Upper lobe of right lung (tissue), 1 donor: Measurements from ENCODE around the gene SEMA4G. TPM values are rescaled to one million over a fixed set of nuclear protein-coding genes. Genes with fewer than 3 reads are reported as not detected.

Source experiments
- ATAC-seq: fragments of 200-7000 bp; cut with Tn5 transposase; one replicate; pipeline ENCODE4 v1.9.1; 2020; ENCODE audit warnings: mild to moderate bottlenecking, moderate library complexity
- DNase-seq: peaks from one replicate; pipeline ENCODE4 v3.0.0-alpha.2; 2020
- H3K27ac ChIP-seq: fragments of 200-600 bp; one replicate; pipeline ENCODE4 v1.8.0; 2022
- H3K27me3 ChIP-seq: fragments of 200-600 bp; one replicate; pipeline ENCODE4 v1.8.0; 2022; ENCODE audit warnings: mild to moderate bottlenecking
- H3K36me3 ChIP-seq: fragments of 200-600 bp; one replicate; pipeline ENCODE4 v1.8.0; 2022
- H3K4me1 ChIP-seq: fragments of 200-600 bp; one replicate; pipeline ENCODE4 v1.8.0; 2022
- H3K4me3 ChIP-seq: fragments of 200-600 bp; one replicate; pipeline ENCODE4 v1.8.0; 2022; ENCODE audit warnings: mild to moderate bottlenecking
- H3K9me3 ChIP-seq: fragments of 200-600 bp; one replicate; pipeline ENCODE4 v1.8.0; 2022
- intact Hi-C: fragments of 100-400 bp; cut with DNase I; formaldehyde crosslinking; loops from one replicate; pipeline ENCODE4 v1.11.0; 2022
- total RNA-seq: library from RNA; stranded (reverse); fragmentation: NEBNext Ultra II Directional; extraction: Animal tissue kit (Norgen Biotek cat#: 25700); gene quantifications from one replicate; pipeline ENCODE4 v1.2.1, GENCODE V29; 2021
- TF ChIP-seq, protein P1 (sequence below): fragments of 200-600 bp; IDR thresholded peaks from one replicate; pipeline ENCODE4 v1.8.0; 2022; ENCODE audit warnings: antibody characterized with exemption
- donor health status: DM: no; HTN: yes; CAD: no; lungs with severe emphysema.

Gene SEMA4G
- total RNA-seq, 1 donor from 2014 or later, result 6.7 TPM

DNA sequence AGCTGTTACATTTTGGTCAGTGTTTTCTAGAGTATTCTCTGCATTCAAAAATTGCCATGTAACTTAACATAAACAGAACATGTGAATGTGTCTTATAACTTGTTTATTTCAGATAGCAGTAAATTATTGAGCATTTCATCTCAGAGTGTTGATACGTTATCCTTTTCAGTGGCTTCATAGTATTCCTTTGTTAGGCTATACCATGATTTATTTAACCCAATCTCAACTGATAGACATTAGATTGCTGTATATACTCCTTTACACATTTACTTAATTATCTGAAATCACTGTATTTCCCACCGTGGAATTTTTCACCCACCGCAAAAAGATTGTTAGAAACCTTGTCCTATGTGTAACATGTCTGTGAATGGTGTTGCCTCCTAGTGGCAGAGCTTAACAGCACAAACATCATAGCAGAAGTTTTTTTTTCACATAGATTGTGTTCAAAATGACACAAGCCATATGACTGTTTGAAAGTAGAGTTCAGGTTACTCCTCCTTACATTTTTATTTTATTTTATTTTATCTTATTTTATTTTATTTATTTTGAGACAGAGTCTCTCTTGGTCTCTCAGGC lies 35.1 kb upstream of the SEMA4G start:
- no peaks in the 10 kb centered on the region for H3K27me3 ChIP-seq
- intact Hi-C loops, result no loop called here
- H3K4me3 ChIP-seq, result no peak overlapping the region
- ATAC-seq (no peak), DNase-seq (no peak)
- peaks cover 98% of the 10 kb centered on the region for H3K36me3 ChIP-seq
- H3K4me1 ChIP-seq, result no peaks in the 10 kb centered on the region
- no peaks in the 10 kb centered on the region for H3K9me3 ChIP-seq
- H3K27ac ChIP-seq, result no peak overlapping the region
- TF ChIP-seq, protein P1, sequence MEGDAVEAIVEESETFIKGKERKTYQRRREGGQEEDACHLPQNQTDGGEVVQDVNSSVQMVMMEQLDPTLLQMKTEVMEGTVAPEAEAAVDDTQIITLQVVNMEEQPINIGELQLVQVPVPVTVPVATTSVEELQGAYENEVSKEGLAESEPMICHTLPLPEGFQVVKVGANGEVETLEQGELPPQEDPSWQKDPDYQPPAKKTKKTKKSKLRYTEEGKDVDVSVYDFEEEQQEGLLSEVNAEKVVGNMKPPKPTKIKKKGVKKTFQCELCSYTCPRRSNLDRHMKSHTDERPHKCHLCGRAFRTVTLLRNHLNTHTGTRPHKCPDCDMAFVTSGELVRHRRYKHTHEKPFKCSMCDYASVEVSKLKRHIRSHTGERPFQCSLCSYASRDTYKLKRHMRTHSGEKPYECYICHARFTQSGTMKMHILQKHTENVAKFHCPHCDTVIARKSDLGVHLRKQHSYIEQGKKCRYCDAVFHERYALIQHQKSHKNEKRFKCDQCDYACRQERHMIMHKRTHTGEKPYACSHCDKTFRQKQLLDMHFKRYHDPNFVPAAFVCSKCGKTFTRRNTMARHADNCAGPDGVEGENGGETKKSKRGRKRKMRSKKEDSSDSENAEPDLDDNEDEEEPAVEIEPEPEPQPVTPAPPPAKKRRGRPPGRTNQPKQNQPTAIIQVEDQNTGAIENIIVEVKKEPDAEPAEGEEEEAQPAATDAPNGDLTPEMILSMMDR, result peak; percentile 46

DNA sequence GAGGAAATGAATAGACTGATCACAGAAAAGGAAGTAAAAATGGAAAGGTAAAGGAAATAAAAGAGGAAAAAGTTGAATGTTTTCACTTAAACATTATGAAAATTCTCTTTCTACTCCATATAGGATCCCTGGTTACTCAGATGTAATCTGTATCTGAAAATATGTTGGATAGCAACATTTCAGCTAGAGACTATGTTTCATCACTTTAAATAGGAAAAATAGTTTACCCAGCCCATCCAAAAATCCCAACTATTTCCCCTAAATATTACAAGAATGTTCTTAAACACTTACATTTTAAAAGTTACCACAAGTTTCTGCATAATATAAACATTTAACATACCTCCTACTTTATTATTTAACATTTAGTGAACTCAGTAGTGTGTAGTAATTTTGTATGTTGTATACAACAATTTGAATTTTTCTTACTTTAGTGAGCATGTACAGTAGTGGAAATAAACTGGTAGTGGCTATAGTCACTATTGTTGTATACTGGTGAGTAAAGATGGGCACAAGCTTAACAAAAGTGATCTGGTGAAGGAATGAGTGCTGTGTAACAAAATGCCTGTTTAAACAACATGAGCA lies 29.4 kb upstream of the SEMA4G start:
- TF ChIP-seq, protein P1, result no peak
- DNase-seq (no peak), ATAC-seq (no peak)
- H3K27ac ChIP-seq, result no peak overlapping the region
- no peak overlapping the region for H3K4me3 ChIP-seq
- no peaks in the 10 kb centered on the region for H3K27me3 ChIP-seq
- intact Hi-C loops, result no loop called here
- no peaks in the 10 kb centered on the region for H3K9me3 ChIP-seq
- no peaks in the 10 kb centered on the region for H3K4me1 ChIP-seq
- H3K36me3 ChIP-seq, result peaks cover 93% of the 10 kb centered on the region

DNA sequence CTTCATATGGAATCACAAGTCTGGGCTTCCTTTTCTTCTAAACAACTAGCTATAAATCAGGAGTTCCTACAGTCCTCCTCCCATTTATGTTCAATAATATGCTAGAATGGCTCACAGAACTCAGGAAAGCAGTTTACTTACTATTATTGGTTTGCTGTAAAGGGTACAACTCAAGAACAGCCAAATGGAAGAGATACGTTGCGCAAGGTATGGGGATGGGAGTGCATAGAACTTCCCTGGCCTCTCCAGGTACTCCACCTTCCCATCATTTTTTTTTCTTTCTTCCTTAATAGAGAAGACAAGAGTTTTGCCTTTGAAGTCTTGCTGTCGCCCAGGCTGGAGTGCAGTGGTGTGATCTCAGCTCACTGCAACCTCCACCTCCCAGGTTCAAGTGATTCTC lies 27.1 kb upstream of the SEMA4G start:
- TF ChIP-seq, protein P1, result no peak
- no peak overlapping the region for H3K27ac ChIP-seq
- H3K9me3 ChIP-seq, result no peaks in the 10 kb centered on the region
- DNase-seq (no peak), ATAC-seq (no peak)
- H3K4me1 ChIP-seq, result no peaks in the 10 kb centered on the region
- no peak overlapping the region for H3K4me3 ChIP-seq
- intact Hi-C loops, result no loop called here
- no peaks in the 10 kb centered on the region for H3K27me3 ChIP-seq
- peaks cover 95% of the 10 kb centered on the region for H3K36me3 ChIP-seq

DNA sequence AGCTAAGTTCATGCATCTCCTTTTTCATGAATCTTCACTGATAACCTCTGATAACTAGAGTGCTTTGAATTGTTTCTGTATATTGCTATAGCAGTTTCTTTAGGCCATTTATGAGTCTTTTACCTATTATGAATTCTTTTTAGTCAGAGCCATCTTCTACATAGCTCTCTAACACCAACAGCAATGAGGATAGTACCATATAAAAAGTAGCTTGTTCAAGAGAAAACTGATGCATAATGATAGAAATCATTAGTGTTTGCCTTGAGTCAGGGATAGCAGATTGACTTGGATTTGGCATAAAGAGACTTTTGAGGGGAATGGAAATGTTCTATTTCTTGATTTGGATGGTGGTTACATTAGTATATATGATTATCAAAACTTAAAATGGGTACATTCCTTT lies 25.8 kb upstream of the SEMA4G start:
- TF ChIP-seq, protein P1, result no peak
- Histone ChIP-seq H3K36me3 (peaks cover 95% of the 10 kb centered on the region), H3K27ac (no peak overlapping the region), H3K27me3 (no peaks in the 10 kb centered on the region), H3K9me3 (no peaks in the 10 kb centered on the region), H3K4me1 (no peaks in the 10 kb centered on the region), H3K4me3 (no peak overlapping the region)
- intact Hi-C loops, result no loop called here
- DNase-seq, result no peak
- no peak for ATAC-seq

DNA sequence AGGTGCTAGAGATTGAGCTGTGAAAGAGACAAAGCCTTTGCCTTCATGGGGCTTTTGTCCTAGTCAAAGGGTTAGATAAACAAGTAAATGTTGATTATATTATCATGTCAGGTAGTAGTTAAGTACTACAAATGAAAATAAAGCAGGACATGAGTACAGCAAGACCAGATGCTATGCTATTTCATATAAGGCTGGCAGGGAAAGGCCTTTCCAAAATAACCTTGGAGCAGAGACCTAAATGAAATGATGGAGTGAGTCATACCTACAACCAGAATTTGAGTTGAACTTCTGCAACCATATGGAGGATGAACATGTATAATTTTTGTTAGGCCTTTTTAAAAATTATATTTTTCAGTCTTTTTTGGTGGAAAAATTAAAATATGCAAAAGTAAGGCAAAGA lies 23.6 kb upstream of the SEMA4G start:
- DNase-seq (no peak), ATAC-seq (no peak)
- no peak overlapping the region for H3K4me3 ChIP-seq
- H3K4me1 ChIP-seq, result no peaks in the 10 kb centered on the region
- intact Hi-C loops, result no loop called here
- H3K9me3 ChIP-seq, result no peaks in the 10 kb centered on the region
- no peak overlapping the region for H3K27ac ChIP-seq
- H3K36me3 ChIP-seq, result peaks cover 97% of the 10 kb centered on the region
- no peaks in the 10 kb centered on the region for H3K27me3 ChIP-seq
- TF ChIP-seq, protein P1, result no peak
